BE2C (cell line): ENCODE data around the gene ZNF215.
"Not testable (repeated sequence)": the region's sequence is repeated elsewhere in the genome, so short reads cannot be mapped to it uniquely, and the experiment has no call there.

Experiments used
- DNase-seq: peaks from one replicate; pipeline ENCODE4 v3.0.0-alpha.2; 2020
- H3K27me3 ChIP-seq: fragments of 250-450 bp; sonication (Bioruptor Pico); 2 replicates; pipeline ENCODE4 v1.5.1; 2020; ENCODE audit warnings: mild to moderate bottlenecking
- H3K36me3 ChIP-seq: fragments of 250-450 bp; sonication (Bioruptor Pico); 2 replicates; pipeline ENCODE4 v1.5.1; 2020; ENCODE audit warnings: mild to moderate bottlenecking
- H3K4me1 ChIP-seq: fragments of 250-450 bp; sonication (Bioruptor Pico); 2 replicates; pipeline ENCODE4 v1.5.1; 2020
- H3K4me3 ChIP-seq: 2 replicates; pipeline ENCODE4 v1.5.1; 2011; ENCODE audit warnings: low read depth, low read length
- H3K9me3 ChIP-seq: fragments of 250-450 bp; sonication (Bioruptor Pico); 2 replicates; pipeline ENCODE4 v1.5.1; 2020
- TF ChIP-seq, protein P1 (sequence below): IDR thresholded peaks from 2 replicates; pipeline ENCODE4 v1.5.1; 2012; ENCODE audit warnings: mild to moderate bottlenecking, low read depth, low read length

ZNF215 gene

DNA sequence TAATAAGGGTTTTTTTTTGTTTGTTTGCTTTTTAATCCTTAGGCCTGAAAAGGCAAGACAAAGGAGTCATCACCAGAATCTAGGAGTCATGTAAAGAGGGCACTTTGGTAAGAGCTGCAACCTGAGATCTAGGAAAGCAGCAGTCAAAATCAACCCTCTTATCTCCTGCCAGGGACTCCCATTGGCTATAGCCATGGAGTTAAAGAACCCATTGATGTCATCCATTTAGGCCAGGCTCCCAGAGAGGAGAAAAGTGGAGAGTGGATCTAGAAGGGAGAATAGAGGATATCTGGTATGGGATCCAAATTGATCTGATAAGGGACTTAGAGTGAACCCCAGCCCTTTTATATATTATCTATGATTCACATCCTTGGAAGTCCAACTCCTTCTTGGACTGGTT lies 35.9 kb downstream of the ZNF215 start:
- no peaks in the 10 kb centered on the region for H3K36me3 ChIP-seq
- H3K9me3 ChIP-seq = no peaks in the 10 kb centered on the region
- H3K4me3 ChIP-seq = no peak overlapping the region
- no peak for DNase-seq
- no peaks in the 10 kb centered on the region for H3K4me1 ChIP-seq
- H3K27me3 ChIP-seq = no peaks in the 10 kb centered on the region
- TF ChIP-seq, protein P1, sequence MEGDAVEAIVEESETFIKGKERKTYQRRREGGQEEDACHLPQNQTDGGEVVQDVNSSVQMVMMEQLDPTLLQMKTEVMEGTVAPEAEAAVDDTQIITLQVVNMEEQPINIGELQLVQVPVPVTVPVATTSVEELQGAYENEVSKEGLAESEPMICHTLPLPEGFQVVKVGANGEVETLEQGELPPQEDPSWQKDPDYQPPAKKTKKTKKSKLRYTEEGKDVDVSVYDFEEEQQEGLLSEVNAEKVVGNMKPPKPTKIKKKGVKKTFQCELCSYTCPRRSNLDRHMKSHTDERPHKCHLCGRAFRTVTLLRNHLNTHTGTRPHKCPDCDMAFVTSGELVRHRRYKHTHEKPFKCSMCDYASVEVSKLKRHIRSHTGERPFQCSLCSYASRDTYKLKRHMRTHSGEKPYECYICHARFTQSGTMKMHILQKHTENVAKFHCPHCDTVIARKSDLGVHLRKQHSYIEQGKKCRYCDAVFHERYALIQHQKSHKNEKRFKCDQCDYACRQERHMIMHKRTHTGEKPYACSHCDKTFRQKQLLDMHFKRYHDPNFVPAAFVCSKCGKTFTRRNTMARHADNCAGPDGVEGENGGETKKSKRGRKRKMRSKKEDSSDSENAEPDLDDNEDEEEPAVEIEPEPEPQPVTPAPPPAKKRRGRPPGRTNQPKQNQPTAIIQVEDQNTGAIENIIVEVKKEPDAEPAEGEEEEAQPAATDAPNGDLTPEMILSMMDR = no peak

DNA sequence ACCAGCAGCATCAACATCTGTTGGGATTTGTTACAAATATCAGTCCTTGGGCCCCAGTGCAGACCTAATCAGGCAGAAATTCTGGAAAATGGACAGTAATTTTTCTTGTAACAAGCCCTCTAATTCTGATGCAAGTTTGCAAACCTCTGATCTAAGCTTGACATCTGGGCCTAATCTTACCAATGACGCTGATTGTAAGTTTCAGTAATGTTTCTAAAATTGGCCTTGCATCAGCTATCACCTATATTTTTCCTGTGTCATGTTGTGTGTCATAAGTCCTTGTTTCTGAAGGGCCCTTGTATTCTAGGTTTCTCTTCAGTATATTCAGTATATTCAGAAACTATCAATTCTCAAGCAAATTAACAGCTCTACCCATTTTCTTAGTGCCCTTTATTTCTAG lies 36.4 kb downstream of the ZNF215 start:
- Histone ChIP-seq H3K9me3 (no peaks in the 10 kb centered on the region), H3K27me3 (no peaks in the 10 kb centered on the region), H3K4me3 (no peak overlapping the region), H3K36me3 (no peaks in the 10 kb centered on the region), H3K4me1 (no peaks in the 10 kb centered on the region)
- TF ChIP-seq, protein P1 = no peak
- DNase-seq = no peak

GRCh38 chr11:6968816-6969215 lies 42.6 kb downstream of the ZNF215 start:
- DNase-seq = no peak
- no peaks in the 10 kb centered on the region for H3K36me3 ChIP-seq
- TF ChIP-seq, protein P1 = no peak
- no peaks in the 10 kb centered on the region for H3K4me1 ChIP-seq
- no peaks in the 10 kb centered on the region for H3K27me3 ChIP-seq
- no peak overlapping the region for H3K4me3 ChIP-seq
- H3K9me3 ChIP-seq = no peaks in the 10 kb centered on the region

DNA sequence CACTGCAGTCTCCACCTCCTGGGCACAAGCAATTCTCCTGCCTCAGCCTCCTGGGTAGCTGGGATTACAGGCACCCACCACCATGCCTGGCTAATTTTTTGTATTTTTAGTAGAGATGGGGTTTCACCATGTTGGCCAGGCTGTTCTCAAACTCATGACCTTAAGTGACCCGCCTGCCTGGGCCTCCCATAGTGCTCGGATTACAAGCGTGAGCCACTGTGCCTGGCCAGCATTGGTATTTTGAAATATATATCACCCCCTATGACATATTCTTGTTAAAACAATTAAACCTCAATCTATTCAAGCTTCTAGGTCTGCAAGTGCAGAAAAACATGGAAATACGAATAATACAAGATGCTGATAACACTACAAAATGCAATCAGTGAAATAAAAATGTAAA lies 43.6 kb downstream of the ZNF215 start:
- not testable (repeated sequence) for H3K4me1 ChIP-seq, H3K4me3 ChIP-seq, H3K36me3 ChIP-seq, H3K9me3 ChIP-seq, DNase-seq, H3K27me3 ChIP-seq

GRCh38 chr11:6979365-6979764 lies 53.1 kb downstream of the ZNF215 start:
- Histone ChIP-seq H3K9me3 (no peaks in the 10 kb centered on the region), H3K27me3 (no peaks in the 10 kb centered on the region), H3K4me1 (no peaks in the 10 kb centered on the region), H3K4me3 (no peak overlapping the region), H3K36me3 (no peaks in the 10 kb centered on the region)
- TF ChIP-seq, protein P1 = no peak
- DNase-seq = no peak

DNA sequence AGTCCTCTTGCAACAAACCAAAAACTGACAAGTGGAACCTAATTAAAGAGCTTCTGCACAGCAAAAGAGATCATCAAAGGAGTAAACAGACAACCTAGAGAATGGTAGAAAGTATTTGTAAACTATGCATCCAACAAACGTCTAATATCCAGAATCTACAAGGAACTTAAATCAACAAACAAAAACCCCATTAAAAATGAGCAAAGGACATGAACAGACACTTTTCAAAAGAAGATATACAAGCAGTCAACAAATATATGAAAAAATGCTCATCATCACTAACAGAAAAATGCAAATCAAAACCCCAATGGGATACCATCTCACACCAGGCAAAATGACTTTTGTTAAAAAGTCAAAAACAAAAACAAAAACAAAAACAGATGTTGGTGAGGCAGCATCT lies 60.3 kb downstream of the ZNF215 start:
- Histone ChIP-seq H3K4me1 (no peaks in the 10 kb centered on the region), H3K27me3 (no peaks in the 10 kb centered on the region), H3K36me3 (no peaks in the 10 kb centered on the region), H3K4me3 (no peak overlapping the region), H3K9me3 (no peaks in the 10 kb centered on the region)
- DNase-seq = no peak
- TF ChIP-seq, protein P1 = no peak

GRCh38 chr11:6988506-6988905 lies 62.3 kb downstream of the ZNF215 start:
- no peaks in the 10 kb centered on the region for H3K36me3 ChIP-seq
- H3K4me1 ChIP-seq = no peaks in the 10 kb centered on the region
- H3K9me3 ChIP-seq = no peaks in the 10 kb centered on the region
- no peak overlapping the region for H3K4me3 ChIP-seq
- no peaks in the 10 kb centered on the region for H3K27me3 ChIP-seq
- DNase-seq = no peak
- TF ChIP-seq, protein P1 = no peak
